HG03159 (cell line): ENCODE results near the gene CDC45.
A peak's percentile ranks its signal among the peaks of the same experiment; 100 is the strongest.

Experiments used
- ATAC-seq: cut with Tn5 transposase; IDR thresholded peaks from one replicate; pipeline ENCODE4 v1.9.1; 2021; ENCODE audit warnings: mild to moderate bottlenecking, moderate library complexity; ENCODE audit not compliant: unreplicated experiment

CDC45 gene

DNA sequence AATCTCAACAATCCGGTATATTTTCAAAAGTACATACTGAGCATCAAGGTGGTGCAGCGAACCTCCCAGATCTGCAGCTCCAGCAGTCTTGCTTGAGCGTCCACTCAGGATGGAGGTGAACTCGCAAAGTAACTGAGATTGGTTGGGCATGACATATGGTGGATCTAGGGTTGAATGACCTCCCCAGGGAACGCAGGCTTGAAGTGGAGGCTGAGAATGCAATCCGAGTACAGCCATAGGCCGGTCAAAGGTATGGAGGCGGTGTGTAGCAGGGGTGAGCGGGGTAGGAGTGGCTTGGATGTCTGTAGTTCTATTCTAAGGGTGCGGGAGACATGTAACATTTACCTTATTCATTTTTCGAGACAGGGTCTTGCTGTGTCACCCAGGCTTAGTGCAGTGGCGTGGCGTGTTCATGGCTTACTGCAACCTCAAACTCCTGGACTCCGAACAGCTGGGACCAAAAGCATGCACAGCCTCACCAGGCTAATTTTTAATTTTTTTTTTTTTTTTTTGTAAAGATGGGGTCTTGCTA, 31.6 kb upstream of the CDC45 start:
- peak; percentile 49 for ATAC-seq

DNA sequence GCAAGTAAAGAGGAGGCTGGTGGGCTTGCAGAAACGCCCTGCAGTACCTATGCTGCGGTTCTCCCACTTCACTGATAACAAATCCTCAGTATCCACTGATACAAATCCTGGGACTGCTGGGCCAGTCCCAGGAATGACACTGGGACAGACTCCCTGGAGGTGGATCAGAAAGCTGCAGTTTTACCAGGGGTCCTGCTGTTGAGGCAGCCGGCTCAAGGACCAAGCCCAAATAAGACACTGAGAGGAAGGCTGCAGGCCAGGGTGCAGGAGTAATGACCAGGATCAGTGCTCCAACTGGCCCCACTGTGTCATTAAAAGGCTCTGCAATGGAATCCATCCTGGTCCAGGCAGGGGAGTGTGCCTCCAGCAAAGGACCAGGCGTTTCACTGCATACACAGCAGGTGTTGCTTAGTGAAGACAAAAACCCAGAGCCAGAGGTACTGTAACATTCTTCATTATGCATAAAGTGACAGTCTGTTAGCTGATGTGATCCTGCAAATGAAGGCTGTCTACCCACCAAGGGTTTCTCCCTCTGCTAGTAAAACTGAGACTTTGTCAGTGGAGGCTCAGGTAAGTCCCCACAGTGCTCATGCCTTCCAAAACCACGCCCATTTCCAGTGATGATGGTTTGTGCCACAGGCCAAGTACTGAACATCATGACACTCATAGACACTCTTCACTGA, 30.8 kb upstream of the CDC45 start:
- ATAC-seq, result no peak

DNA sequence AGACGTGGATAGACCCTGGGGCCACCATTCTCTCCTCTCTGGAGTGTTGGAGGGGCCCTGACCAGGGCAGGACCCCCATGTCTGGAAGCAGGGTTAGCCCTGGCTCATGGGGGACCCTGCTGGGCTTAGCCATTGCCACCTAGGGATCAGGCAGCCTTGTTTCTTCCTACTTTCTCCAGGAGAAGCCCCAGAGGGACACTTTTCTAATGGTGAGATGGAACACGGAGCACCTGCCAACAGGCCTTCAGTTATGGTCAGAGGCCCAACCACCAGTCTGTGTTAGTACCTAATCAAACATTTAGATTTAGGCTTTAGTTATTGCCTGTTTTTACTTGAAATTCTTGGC, 30.3 kb upstream of the CDC45 start:
- no peak for ATAC-seq

DNA sequence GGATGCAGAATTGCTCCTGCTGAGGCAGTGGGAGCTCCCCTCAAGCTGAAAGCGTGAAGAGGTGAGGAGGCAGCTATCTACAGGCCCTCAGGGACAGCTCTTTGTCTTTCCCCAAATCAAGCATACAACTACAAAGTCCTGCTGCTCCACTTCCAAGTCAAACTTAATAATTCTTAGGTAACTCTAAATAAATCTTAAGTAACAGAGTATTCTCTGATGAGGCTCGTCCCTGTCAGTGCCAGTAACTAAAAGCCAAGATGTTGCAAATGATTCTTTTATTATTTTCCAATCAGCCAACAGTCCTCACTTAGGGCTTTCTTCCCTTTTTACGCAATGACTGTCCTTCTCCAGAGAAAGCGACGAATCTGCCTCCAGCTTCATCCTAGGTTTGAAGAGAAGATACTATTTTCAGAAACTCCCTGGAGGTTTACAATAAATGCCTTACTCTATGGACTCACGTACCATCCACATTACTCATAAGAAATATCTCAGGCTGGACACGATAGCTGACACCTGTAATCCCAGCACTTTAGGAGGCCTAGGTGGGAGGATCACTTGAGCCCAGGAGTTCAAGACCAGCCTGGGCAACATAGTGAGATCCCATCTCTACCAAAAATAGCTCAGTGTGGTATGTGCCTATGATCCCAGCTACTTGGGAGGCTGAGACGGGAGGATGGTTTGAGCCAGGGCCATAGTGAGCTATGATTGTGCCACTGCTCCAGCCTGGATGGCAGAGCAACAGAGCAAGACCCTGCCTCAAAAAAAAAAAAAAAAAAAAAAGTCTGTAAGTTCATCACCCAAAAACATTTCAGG, 29.2 kb upstream of the CDC45 start:
- no peak for ATAC-seq

DNA sequence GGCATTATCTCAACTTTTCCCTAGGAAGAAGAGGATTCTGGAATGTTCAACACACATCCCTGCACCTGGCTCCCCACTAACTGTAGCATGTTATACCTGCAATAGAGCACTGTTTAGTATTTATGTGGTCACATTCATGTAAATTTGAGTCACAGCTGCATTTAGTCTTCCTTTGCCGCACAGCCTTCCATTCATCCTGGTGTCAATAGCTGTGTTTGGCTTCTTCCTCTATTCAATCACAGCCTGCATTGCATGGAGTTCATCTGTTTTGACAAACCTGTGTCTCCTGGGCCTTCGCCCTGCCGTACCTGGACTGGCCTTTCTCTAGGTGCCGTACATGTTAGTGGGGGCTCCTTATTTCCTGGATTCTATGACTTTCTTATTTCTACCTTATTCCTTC, 28.1 kb upstream of the CDC45 start:
- no peak for ATAC-seq

DNA sequence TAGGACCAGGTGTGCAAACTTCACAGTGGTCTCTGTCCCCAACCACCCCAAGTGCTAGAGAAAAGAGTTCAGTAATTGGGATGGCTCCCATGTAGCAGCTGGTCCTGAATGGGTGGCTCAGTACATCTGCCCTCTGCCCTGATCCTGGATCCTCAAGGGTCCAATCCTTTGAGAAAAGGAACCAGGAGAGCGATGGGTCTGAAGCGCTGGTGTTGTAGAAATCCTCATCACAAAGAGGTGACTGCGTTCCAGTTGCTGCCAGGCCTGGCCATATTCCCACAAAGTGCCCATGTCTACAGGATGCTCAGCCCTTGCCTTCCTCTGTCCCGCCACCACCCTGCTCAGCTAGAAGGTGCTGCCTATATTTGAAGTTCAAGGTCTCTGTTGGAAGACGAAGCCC, 26.0 kb upstream of the CDC45 start:
- no peak for ATAC-seq

DNA sequence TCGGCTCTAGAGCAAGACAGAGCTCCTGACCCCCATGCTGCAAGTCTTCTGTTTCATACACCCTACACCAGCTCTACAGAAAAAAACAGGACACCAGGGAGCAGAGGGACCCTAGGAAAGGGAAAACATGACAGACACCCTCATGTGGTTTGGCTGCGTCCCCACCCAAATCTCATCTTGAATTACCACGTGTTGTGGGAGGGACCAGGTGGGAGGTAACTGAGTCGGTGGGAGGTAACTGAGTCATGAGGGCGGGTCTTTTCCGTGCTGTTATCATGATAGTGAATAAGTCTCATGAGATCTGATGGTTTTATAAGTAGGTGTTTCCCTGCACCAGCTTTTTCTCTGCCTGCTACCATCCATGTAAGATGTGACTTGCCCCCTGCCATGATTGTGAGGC, 25.6 kb upstream of the CDC45 start:
- ATAC-seq, result no peak

DNA sequence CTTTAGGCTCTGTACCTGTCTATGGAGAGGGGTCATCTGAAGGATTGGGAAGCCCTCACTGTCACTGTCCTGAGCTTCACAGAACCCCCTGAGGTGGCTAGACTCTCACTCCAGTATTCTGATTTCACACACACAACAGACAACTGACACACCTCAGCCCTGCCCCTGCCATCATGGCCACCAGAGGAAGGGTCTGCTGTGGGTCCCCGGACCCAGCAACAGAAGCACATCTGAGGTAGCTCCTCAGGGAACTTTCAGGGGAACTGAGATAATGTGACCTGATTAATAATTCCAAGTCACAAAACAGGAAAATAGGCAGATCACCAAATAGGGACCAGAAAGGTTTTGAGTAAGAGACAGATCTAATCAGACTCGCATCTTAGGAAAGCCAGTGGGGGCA, 24.7 kb upstream of the CDC45 start:
- ATAC-seq, result no peak

DNA sequence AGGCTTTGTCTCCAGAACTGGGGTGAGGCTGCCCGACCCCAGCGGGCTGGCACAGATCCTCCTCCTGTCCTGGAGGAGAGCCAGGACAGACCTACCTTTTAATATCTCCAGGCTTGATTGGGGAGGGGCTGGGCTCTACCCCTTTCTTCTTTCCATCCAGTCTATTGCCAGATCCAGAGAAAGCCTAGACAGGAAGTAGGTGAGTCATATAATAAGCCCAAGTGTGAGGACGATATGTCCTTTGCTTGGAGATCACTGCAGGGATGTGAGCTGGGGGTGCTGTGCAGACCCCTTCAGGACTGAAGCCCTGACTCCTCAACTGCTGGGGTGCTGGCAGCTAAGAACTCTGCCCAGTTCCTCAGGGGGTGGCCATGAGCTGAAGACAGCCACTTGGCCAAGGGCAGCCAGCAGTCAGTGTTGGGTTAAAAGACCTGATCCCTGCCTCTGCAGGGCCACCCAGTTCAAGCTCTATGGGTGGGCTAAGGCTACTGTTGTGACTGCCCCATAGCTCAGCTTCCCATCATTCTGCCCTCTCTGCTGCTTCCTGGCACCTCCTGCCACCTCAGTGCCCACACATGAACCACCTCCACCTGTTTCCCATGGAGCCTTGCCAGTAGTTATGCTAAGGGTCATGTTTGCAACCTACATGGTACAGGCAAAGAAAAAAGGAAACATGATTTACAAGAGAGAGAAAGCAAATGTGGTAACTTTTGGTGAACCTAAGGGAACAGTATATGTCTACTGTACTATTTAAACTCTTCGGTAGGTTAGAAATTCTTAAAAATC, 23.9 kb upstream of the CDC45 start:
- ATAC-seq, result no peak

DNA sequence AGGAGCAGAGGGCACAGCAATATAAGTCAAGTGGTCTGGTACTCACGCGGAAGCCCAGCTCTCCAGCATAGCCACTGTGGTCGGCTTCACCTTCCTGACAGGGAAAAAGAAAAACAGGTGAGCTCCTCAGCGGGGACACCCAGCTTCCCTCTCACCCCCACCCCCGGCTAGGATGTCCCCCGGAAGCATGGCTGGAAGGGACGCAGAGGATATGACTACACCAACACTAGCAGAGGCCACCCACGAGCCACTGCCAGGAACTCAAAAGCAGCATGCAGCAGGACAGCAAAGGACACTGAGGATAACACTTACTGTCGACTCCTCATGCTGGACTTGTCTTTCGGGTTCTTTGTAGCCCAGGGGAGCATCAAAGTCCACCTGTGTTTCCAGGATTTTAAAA, 23.2 kb upstream of the CDC45 start:
- ATAC-seq, result no peak

DNA sequence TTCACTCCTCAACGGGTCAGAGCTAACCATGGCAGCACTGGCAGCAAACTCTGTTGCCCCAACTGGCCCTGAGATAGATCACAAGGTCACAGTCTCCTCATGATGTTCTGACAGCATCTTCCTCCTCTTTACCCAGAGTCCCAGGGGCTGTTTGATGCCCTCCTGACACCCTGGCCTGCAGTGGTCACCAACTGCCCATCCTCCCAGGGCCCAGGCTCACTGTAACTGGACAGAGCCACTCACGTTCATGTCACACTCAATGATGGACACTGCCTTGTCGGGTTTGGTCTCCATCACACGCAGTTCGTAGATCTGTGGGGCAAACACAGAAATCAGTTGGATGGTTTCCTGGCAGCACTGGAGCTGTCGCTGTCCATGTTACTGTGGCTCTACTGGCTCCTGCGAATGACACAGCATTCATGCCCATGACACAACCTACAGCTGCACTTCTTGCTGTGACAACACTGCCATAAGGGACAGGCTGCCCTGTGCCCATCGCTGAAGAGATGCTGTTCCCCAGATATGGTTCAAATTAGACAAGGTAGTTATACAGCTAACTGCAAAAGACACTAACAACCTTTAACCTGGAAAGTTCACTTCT, 21.8 kb upstream of the CDC45 start:
- no peak for ATAC-seq

DNA sequence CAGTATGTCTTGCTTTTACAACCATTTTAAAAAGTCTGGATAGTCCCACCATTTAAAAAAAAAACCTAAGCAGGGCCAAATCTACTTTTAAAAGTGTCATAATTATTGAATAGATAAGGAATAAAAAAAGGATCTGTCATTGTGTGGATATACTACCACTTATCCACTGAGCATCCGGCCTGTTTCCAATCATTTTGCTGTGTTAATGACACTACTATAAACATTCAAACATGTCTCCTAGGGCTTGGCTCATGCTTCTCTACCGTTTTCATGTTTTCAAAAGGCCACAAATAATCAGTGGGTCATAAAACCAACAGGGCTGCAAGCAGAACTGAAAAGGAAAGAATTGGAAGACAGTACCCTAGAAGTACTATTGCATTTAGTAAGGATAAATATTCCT, 19.7 kb upstream of the CDC45 start:
- no peak for ATAC-seq

DNA sequence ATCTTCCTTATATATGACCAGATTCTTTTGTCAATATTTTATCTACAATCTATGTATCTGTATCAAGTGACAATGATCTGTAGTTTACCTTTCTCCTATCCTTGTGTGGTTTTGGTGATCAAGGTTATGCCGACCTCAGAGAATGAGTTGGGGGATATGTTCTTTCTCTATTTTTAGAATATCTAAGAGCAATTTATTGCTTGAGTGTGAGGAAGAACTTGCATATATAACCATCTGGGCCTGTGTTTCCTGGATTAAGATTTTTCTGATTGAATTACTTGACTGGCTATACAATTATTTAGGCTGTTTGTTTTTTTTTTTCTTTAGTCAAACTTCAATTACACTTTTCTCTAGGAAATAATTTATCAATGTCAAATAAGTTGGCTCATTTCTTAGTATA, 18.2 kb upstream of the CDC45 start:
- no peak for ATAC-seq

DNA sequence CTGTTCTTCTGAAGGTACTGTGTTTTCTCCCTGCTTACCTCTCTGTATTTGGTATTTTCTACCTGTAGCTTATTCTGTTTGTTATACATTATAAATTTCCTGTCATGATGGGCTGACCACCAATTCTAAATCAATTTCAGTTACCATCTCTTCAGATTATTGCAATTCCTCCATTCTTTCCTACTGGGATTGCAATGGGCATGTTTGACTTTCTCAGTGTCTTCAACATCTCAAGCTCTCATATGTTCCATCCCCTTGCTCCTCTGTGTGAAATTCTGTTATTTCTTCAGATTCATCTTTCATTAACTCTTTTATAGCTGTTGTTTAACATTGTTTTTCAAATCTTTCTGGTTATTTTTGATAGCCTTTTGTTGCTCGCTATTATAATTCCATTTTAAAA, 16.7 kb upstream of the CDC45 start:
- ATAC-seq, result no peak

DNA sequence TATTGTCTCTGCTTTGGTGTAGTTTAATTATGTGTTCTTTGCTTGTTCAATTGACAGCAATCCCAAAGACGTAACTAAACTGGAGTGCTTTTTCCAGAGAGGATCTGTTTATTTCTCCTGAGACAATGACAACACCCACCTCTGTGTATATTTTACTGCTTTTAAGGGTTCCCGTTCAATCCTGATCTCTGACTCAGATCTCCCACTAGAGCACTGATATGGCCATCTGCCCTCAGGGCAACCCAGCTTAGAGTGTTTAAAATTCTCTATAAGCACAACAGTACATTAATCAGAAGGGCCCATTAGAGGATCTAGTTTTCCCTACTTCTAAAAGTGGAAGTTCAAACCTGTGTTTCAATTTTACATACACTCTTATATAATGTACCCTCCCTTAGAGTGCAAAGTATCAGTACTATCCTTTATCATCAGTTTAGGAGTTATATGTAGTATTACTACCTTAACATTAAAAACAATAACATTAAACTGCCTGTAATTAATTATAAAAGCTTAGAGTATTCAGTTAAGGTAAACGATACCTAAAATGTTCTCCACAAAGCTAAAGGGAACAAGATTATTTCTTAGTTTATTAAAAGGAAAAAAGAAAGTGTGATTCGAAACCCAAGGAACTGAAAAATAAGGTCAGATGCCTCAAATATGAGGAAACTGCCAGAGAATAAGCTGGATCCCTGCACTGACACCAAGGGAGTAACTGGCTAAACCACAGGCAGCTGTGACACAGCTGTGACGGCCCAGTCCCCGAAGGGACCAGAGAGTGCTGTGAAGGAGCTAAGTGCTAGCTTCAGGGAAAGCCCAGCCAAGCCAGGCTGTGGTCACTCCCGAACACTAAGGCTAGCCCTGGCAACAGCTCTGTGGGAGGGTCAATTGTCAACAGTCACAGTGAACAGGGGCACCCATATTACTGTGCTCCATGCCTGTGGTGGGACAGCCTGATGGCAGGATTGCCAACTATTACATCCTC, 15.9 kb upstream of the CDC45 start:
- no peak for ATAC-seq

DNA sequence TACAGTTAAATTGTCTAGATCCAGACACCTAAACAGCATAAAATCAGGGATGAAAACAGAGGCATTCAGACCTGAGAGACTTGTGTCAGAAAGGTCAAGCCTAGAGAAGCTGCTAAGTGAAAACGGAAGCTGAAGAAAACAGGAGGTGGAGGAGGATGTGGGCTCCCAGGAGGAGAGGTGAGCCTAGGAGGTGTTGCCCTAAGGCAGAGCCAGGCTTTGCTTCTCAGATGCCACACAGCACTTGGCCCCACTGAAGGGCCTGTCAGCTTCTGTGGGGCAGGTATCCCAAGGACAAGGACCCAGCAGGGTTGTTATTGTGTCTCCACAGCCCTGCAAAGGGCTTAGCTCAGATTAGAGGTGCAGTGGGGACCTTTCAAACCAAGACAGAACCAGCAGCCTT, 15.2 kb upstream of the CDC45 start:
- no peak for ATAC-seq

DNA sequence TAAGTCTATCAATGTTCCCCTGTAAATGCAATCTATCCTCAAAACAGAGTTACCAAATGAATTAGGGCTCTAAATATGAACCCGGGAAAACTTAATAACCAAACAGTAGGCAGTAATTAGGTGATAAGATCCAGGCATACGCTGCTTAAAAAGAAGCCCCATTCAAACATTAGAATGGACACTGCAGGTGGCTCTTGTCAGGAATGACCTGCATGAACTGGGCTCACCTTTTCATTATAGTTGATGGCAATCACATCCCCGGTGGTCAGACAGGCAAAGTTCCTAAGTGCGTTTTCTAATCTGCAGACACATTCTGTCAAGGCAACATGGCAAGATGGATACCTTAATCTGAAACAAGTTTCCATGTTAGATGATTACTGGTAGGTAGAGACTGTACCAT, 14.7 kb upstream of the CDC45 start:
- ATAC-seq, result no peak

DNA sequence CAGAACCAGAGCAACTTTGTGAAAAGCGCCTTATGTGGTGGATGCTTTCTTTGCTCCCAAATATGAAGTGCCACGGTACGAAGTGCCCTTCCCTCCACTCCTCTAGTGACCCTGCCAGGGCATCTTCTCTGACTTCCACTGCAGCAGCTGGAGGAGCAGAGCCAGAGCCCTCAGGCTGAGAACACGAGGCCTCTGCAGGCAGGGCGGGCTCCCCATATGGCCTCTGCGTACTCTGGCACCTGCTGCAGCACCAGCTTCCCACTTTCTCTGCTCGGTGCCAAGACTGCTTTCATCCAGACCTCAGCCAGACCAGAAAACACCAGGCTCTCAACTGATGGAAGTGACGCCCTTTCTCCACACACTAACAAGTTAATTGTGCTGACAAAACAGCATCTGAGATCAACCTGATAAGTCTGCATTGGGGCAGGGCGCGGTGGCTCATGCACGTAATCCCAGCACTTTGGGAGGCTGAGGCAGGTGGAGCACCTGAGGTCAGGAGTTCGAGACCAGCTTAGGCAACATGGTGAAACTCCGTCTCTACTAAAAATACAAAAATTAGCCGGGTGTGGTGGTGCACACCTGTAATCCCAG, 13.5 kb upstream of the CDC45 start:
- no peak for ATAC-seq

DNA sequence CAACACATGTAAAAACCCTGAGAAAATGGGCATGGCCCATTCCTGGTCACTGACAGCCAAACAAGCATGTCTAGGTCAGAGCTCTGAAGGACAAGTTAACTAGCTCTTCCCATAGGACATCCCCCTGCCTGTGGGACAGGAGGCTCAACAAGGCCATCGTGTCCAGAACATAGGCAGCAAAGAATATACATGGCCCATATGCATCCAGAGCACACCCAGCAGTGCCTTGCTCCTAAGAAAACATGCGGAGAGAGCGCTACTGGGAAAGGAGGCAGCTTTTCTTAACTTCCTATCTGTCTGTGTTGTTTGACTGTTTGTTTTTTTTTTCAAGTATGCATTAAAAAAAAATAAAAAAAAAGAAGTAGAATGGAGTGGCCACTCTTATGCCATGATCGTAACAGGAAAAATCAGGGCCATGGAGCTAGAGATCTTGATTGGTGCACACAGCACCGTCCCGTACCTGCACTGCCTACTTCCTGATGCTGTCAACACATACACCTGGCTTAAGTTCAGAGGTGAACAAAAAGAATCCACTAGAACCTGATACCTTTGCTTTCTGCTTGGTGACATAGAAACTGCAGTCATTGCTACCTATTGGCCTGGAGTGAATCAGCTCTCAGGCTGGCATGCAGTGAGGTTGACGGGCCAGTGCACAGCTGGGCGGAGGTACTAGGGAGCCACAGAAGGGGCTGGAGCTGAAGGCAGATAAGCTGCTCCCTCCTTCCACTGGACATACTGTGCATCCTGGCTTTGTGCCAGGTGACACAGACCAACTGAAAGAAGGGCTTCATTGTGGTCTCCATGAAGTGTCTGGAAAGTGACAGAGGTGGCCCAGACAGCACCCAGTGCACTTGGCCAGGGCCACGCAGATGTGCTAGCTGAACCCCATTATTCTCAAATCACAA, 12.6 kb upstream of the CDC45 start:
- no peak for ATAC-seq
